ENCODE results near the gene TNNC1. TPM values are rescaled to one million over a fixed set of nuclear protein-coding genes. Genes with fewer than 3 reads are reported as not detected.

The TNNC1 gene
- total and polyA plus RNA-seq, 3 experiments from 2014 or later: 2.2 to 2.3 TPM; not detected in 1

GRCh38 chr3:52446042-52446441 is 7.8 kb downstream of the TNNC1 start:
- H3K36me3 Mint-ChIP-seq: no peaks in the 10 kb centered on the region
- CTCF ChIA-PET: interaction anchor here (0.9 to 3.5 kb wide), 15 partner anchors 12 to 444 kb away, joined by 3 to 20 read pairs (median 4); no protein-coding TSS in a partner anchor
- H3K9me3 Mint-ChIP-seq: no peaks in the 10 kb centered on the region
- H3K4me3 ChIP-seq (ENCODE audit: low read length): no peak overlapping the region
- no peak overlapping the region for H3K4me3 Mint-ChIP-seq
- H3K27me3 Mint-ChIP-seq: peaks cover 0 to 1% of the 10 kb centered on the region in 2 donors
- H3K4me1 Mint-ChIP-seq: peaks cover 7 to 10% (median 9%) of the 10 kb centered on the region in 3 donors
- no peak overlapping the region for H3K27ac ChIP-seq (ENCODE audit: low read depth, low read length)
- no peaks in the 10 kb centered on the region for H3K9me3 ChIP-seq (ENCODE audit: low read length)
- H3K36me3 ChIP-seq (ENCODE audit: insufficient read depth, low read length): no peaks in the 10 kb centered on the region
- no peak for DNase-seq
- POLR2A ChIA-PET: interaction anchor here (0.6 to 1.5 kb wide), 2 partner anchors 33 to 111 kb away, joined by 4 read pairs; no protein-coding TSS in a partner anchor
- peaks cover 12% of the 10 kb centered on the region for H3K4me1 ChIP-seq (ENCODE audit: insufficient read depth, low read length)
- H3K27ac Mint-ChIP-seq: no peak overlapping the region
- no peaks in the 10 kb centered on the region for H3K27me3 ChIP-seq (ENCODE audit: insufficient read depth, low read length, poor library complexity, severe bottlenecking)

GRCh38 chr3:52444860-52445793 is 8.7 kb downstream of the TNNC1 start, which contains the start of gene SEMA3G:
TSS of gene SEMA3G (minus strand) at chr3:52445103. CDS start at chr3:52445027, 76 bp downstream.
- H3K27me3 Mint-ChIP-seq: peaks cover 0 to 1% of the 10 kb centered on the region in 2 donors
- DNase-seq: peak; percentile 59 to 84 (median 60)
- ChIA-PET CTCF (interaction anchor here (0.7 to 2.1 kb wide), 10 partner anchors 11 to 443 kb away, joined by 3 to 5 read pairs (median 4); no protein-coding TSS in a partner anchor), POLR2A (interaction anchor here (1.5 kb wide), 1 partner anchor 33 kb away, joined by 4 read pairs; no protein-coding TSS in a partner anchor)
- H3K4me3 Mint-ChIP-seq: no peak within 1 kb of the TSS
- H3K27ac Mint-ChIP-seq: peak within 1 kb of the TSS in 2 of 8 donors; percentile 50 to 64
- no peaks in the 10 kb centered on the region for H3K9me3 Mint-ChIP-seq
- Histone ChIP-seq H3K4me1 (ENCODE audit: insufficient read depth, low read length) (peaks cover 12% of the 10 kb centered on the region), H3K27me3 (ENCODE audit: insufficient read depth, low read length, poor library complexity, severe bottlenecking) (no peaks in the 10 kb centered on the region), H3K9me3 (ENCODE audit: low read length) (no peaks in the 10 kb centered on the region), H3K36me3 (ENCODE audit: insufficient read depth, low read length) (no peaks in the 10 kb centered on the region), H3K4me3 (ENCODE audit: low read length) (no peak within 1 kb of the TSS), H3K27ac (ENCODE audit: low read depth, low read length) (no peak within 1 kb of the TSS)
- H3K4me1 Mint-ChIP-seq: peaks cover 7 to 10% (median 9%) of the 10 kb centered on the region in 3 donors
- H3K36me3 Mint-ChIP-seq: no peaks in the 10 kb centered on the region

- Histone ChIP-seq H3K9me3 (ENCODE audit: low read length) (no peaks in the 10 kb centered on the region), H3K27me3 (ENCODE audit: insufficient read depth, low read length, poor library complexity, severe bottlenecking) (no peaks in the 10 kb centered on the region), H3K4me1 (ENCODE audit: insufficient read depth, low read length) (peaks cover 12% of the 10 kb centered on the region), H3K27ac (ENCODE audit: low read depth, low read length) (no peak overlapping the region), H3K4me3 (ENCODE audit: low read length) (no peak overlapping the region), H3K36me3 (ENCODE audit: insufficient read depth, low read length) (no peaks in the 10 kb centered on the region)
- peaks cover 7 to 10% (median 9%) of the 10 kb centered on the region in 3 donors for H3K4me1 Mint-ChIP-seq
- H3K27me3 Mint-ChIP-seq: peaks cover 0 to 1% of the 10 kb centered on the region in 2 donors
- peak overlapping the region in 1 of 8 donors; percentile 50 for H3K27ac Mint-ChIP-seq
- no peaks in the 10 kb centered on the region for H3K36me3 Mint-ChIP-seq
- no peaks in the 10 kb centered on the region for H3K9me3 Mint-ChIP-seq
- POLR2A ChIA-PET: no interaction called here
- DNase-seq: no peak
- H3K4me3 Mint-ChIP-seq: no peak overlapping the region
- CTCF ChIA-PET: interaction anchor here (1.2 kb wide), 1 partner anchor 16 kb away, joined by 3 read pairs; no protein-coding TSS in a partner anchor
Observed at GRCh38 chr3:52443791-52444687, 9.8 kb downstream of the TNNC1 start.

GRCh38 chr3:52443268-52443610 is 10.6 kb downstream of the TNNC1 start:
- Histone ChIP-seq H3K27me3 (ENCODE audit: insufficient read depth, low read length, poor library complexity, severe bottlenecking) (no peaks in the 10 kb centered on the region), H3K4me3 (ENCODE audit: low read length) (no peak overlapping the region), H3K36me3 (ENCODE audit: insufficient read depth, low read length) (no peaks in the 10 kb centered on the region), H3K9me3 (ENCODE audit: low read length) (no peaks in the 10 kb centered on the region), H3K27ac (ENCODE audit: low read depth, low read length) (no peak overlapping the region), H3K4me1 (ENCODE audit: insufficient read depth, low read length) (peaks cover 12% of the 10 kb centered on the region)
- ChIA-PET CTCF (no interaction called here), POLR2A (no interaction called here)
- no peak for DNase-seq
- Mint-ChIP-seq H3K9me3 (no peaks in the 10 kb centered on the region), H3K27ac (no peak overlapping the region), H3K4me3 (no peak overlapping the region), H3K27me3 (peaks cover 0 to 1% of the 10 kb centered on the region in 2 donors), H3K4me1 (peaks cover 7 to 10% (median 9%) of the 10 kb centered on the region in 3 donors), H3K36me3 (no peaks in the 10 kb centered on the region)

- Histone ChIP-seq H3K4me1 (ENCODE audit: insufficient read depth, low read length) (peaks cover 12% of the 10 kb centered on the region), H3K27me3 (ENCODE audit: insufficient read depth, low read length, poor library complexity, severe bottlenecking) (no peaks in the 10 kb centered on the region), H3K9me3 (ENCODE audit: low read length) (no peaks in the 10 kb centered on the region), H3K36me3 (ENCODE audit: insufficient read depth, low read length) (no peaks in the 10 kb centered on the region), H3K27ac (ENCODE audit: low read depth, low read length) (no peak overlapping the region), H3K4me3 (ENCODE audit: low read length) (no peak overlapping the region)
- Mint-ChIP-seq H3K36me3 (no peaks in the 10 kb centered on the region), H3K4me1 (peaks cover 7 to 10% (median 9%) of the 10 kb centered on the region in 3 donors), H3K27me3 (peaks cover 0 to 1% of the 10 kb centered on the region in 2 donors), H3K27ac (peak overlapping the region in 1 of 8 donors; percentile 77), H3K9me3 (no peaks in the 10 kb centered on the region), H3K4me3 (no peak overlapping the region)
- ChIA-PET CTCF (interaction anchor here (0.7 kb wide), 1 partner anchor 30 kb away, joined by 4 read pairs; no protein-coding TSS in a partner anchor), POLR2A (no interaction called here)
- no peak for DNase-seq
Observed at GRCh38 chr3:52442409-52443267, 11.2 kb downstream of the TNNC1 start.

- Histone ChIP-seq H3K4me1 (ENCODE audit: insufficient read depth, low read length) (peaks cover 8% of the 10 kb centered on the region), H3K36me3 (ENCODE audit: insufficient read depth, low read length) (no peaks in the 10 kb centered on the region), H3K9me3 (ENCODE audit: low read length) (no peaks in the 10 kb centered on the region), H3K27me3 (ENCODE audit: insufficient read depth, low read length, poor library complexity, severe bottlenecking) (no peaks in the 10 kb centered on the region), H3K27ac (ENCODE audit: low read depth, low read length) (no peak overlapping the region), H3K4me3 (ENCODE audit: low read length) (no peak overlapping the region)
- POLR2A ChIA-PET: no interaction called here
- CTCF ChIA-PET: interaction anchor here (0.7 kb wide), 1 partner anchor 30 kb away, joined by 4 read pairs; no protein-coding TSS in a partner anchor
- no peaks in the 10 kb centered on the region for H3K9me3 Mint-ChIP-seq
- no peaks in the 10 kb centered on the region for H3K36me3 Mint-ChIP-seq
- peaks cover 0 to 1% of the 10 kb centered on the region in 2 donors for H3K27me3 Mint-ChIP-seq
- H3K27ac Mint-ChIP-seq: no peak overlapping the region
- H3K4me3 Mint-ChIP-seq: no peak overlapping the region
- DNase-seq: no peak
- peaks cover 3 to 6% (median 5%) of the 10 kb centered on the region in 3 donors for H3K4me1 Mint-ChIP-seq
Observed at GRCh38 chr3:52441772-52442332, 12.0 kb downstream of the TNNC1 start.
